HG03469 (cell line): ENCODE data around the gene GADL1.

Source experiments
- ATAC-seq: cut with Tn5 transposase; IDR thresholded peaks from one replicate; pipeline ENCODE4 v1.9.1; 2021; ENCODE audit warnings: mild to moderate bottlenecking, moderate library complexity, moderate number of reproducible peaks; ENCODE audit not compliant: unreplicated experiment

The GADL1 gene

DNA sequence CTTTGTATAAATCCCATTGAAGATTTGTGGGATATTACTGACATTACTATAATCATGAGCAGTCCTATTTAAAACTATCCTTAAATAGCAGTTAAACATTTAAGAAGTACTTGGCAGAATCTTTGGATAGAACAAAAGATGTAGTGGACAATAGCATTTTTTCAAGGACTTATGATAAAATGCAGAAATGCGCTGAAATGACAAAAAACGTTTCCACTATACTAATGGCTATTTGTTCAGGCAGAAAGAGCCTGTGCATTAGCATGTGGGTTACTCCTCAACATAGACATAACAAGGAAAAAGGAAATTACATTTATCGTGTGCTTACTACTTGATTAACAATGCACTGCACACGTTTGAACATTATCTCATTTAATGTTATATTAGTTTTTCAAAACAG lies 80.7 kb downstream of the GADL1 start:
- no peak for ATAC-seq

DNA sequence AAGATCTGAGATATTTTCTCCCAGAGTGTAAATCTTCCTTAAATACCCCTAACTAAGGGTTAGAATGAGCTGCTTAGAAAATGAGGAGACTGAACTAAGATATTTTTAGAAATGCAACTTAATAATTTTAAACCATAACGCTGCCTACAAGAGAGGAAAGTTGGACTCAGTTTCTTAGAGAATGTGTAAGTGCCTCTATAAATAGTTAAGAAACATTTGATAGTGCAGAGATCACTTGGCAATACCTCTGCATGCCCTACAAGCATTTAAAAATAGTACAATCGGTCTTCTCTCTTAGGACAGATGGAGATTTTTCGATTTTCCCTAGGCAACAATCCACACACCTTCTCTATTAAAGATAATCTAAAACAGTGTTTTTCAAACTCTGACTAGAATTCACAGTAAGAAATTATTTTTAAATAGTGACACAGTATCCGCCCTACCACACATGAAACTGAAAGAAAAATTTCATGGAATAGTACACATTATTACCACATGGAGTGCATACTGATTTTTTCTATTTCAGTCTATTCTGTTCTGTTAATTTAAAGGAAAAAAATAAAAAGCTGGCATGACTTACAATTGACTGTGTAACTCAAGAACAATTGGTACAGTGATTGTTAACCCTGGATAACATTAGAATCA lies 83.2 kb downstream of the GADL1 start:
- ATAC-seq, result no peak

DNA sequence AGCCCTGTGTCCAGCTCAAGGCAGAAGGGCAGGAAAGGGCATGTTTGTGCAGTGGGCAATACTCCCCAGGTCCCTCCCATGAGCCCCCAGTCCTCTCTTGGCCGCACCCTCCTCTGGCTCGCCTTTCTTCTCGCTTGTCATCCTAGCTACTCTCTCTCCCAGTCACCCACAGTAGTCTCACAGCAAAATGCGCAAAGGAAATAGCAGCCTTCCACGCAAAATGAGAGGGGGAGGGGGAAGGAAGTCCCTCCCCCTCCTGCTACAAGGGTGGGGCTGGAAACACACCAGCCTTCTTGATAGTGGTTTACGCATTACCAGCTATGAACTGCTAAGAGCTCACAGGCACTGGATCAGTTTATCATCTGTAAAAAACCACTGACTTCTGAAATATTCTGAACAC lies 83.8 kb downstream of the GADL1 start:
- no peak for ATAC-seq

DNA sequence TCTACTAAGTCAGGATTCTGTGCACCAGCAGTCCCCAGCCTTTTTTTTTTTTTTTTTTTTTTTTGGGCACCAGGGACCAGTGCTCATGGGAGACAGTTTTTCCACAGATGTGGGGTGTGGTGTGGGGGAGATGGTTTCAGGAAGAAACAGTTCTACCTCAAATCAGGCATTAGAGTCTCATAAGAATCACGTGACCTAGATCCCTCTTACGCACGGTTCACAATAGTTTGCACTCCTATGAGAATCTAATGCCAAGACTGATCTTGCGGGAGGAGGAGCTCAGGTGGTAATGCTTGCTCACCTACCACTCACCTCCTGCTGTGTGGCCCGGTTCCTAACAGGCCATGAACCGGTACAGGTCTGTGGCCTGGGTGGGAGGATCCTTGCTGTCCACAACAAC lies 88.8 kb downstream of the GADL1 start:
- ATAC-seq, result no peak

DNA sequence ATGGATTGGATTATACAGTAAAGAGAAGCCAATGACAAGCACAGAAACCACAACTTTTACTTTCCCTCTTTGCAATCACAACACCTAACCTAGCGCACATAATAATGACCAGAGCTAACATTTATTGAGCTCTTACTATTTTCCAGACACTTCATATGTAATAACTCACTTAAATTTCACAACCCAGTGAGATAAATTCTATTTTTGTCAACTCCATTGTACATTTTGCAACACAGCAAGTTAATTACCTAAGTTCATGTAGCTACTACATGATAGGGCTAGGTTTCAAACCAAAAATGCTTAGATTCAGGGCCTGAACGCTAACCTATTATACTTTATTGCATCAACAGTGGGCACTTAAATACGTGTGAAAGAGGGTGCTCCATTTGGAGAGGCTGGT lies 89.5 kb downstream of the GADL1 start:
- ATAC-seq, result no peak

DNA sequence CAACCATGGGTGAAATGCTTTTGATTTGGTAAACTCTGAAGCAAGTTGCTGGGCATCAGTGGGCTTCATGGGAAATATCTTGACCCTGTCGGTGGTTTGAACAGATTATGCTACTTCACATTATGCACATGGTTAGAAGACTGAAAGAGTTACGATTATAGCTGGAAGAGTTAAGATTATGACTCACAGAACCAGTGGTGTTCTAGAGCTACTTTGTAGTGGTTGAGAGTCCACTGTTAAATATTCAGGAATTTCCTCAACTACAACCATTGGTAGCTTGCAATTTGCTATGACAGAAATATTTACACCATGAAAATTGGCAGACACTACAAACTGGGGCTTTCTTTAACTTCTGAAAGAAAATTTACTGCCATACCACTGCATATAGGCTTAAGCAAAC lies 99.3 kb downstream of the GADL1 start:
- no peak for ATAC-seq

DNA sequence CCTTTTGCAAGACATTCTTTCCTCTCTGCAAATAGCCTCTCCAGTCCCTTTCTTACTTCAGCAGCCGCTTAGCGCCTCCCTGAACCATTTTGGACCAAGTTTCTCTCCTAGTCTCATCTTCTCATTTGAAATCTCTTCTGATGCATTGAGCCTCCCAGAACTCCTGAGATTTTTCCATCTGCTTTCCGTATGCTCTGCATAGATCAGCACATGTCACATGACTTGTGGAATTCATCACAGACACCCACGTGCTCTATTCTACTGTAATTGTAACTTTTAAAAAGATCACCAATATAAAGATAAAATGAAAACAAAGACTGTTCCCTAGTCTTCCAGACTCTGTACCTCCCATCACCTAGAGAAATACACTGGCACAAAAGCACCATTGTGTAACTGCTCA lies 100.7 kb downstream of the GADL1 start:
- no peak for ATAC-seq

DNA sequence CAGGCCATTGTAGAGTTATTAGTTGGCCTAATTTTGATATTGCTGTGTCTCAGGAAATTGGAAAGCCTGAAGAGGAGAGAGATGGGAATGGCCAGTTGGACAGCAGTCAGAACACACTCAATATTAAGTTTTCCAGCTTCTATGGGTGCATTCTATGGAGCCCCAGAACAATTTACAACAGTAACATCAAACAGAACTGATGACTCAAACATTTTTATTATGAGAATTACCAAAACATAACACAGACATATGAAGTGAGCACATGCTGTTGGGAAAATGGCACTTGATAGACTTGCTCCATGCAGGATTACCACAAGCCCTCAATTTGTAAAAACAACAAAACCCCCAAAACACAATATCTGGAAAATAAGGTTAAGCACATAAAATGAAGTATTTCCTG lies 104.3 kb downstream of the GADL1 start:
- no peak for ATAC-seq

DNA sequence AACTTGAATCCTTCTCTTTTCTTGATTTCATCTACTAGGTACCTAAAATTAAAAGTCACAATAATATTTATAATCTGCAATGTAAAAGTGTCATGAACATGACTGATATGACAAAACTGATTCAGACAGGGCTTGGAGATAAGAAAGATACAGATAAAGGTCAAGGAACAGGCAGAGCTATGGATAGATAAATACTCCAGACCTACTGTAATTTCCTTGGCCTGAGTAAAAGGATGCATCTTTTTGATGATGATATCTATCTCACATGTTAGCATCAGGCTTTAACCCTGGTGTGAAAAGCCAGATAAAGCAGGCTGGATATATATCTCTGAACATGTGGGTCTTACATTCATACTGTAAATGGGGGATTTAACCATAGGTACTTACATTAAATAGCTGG lies 108.1 kb downstream of the GADL1 start:
- no peak for ATAC-seq

DNA sequence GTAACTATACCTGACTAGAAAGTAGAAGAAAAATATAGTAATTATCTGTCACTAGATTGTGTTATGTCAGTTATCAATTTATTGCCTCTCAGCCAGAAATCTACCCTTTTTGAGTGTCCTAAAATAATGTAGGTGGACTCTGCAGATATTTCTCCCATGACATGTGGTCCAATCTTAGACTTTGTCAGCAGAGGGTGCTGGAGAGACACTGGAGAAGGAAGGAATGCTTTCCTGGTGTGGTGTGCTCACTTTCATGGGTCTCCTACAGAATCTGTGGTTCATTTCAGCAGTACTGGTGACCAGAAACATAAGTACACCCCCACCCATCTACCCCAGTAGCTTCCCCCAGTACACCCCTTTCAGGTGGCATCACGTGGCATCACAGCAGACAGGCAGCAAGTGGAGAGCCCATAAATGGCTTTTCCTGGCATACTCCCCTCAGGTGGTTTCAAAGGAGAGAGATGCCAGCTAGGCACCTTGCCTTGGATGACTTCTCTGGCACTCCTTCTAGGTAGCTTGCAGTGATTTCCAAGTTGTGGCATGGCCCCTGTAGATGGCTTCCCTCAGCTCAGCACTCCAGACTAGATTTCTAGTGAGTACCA lies 114.7 kb downstream of the GADL1 start:
- ATAC-seq, result no peak

DNA sequence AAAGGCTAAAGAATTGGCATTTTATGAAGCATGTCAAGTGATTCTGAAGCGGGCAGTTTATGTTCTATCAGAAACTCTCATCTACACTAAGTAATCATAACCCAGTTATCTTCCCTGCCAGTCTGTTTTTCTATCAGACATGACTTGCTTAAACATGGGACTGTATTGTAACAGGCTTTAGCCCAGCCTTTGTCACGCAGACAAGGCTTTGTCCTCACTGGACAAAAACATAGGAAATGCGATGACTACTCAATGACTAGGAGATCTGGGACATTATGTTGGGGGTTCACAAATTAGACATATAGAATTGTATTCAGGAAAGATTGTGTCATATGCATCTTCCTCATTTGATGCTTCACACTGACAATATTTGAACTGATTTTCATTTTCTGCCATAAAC lies 115.5 kb downstream of the GADL1 start:
- ATAC-seq, result no peak

DNA sequence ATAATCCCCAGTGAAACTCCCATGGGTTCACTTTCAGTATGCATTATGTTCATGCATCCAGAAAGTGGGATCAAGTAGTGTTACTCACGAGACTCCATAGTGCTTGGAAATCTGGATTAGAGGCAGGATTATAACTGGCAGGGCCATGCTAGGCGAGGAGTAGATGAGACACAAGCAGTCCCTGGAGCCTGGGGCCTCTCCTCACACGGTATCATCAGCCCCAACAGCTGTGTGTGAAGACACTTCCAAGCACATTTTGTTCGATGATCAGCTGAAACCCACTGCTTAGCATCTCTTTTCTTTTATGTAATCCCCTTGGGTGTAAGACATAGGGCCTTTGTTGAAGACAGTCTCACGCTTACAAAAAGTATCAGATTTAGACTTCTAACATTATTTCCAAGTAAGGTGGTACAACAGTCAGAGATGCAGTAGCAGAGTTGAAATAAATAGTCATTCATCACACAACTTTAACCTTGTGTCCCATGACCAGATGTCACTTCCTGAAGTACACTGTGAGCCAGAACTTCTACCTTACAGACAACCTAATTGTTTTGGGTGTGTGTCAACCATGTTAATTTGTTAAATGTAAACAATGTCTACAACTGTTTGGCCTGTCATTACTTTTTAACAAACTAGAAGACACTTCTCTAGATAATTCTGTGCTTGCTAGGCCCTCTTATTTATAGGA lies 116.9 kb downstream of the GADL1 start:
- ATAC-seq, result no peak

DNA sequence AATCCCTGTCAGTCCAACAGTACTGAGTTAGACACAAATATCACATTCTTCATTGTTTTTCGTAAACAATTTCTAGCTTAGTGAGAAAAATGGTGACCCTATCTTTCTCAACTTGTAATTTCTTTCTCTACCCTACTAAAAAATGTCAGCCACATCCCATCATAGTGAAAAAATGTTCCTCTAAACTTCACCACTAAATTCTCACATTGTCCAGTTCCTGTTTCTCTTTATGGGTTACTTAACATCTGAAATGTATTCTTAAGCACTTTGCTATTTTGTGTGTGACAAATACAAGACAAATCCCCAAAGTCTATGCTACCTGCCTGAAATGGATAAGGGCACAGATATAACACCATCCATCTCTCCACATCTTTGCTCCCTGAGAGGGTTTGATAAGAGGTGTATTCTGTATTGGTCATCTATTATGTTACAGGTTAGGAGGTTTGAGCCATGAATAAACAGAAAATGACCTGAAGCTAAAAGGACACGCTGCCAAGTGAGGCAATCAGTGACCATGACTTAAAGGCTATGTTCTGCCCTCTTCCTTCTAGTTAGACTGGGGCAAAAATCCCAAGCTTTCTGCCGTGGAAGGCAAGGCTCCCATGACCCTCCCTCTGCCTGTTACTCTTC lies 118.2 kb downstream of the GADL1 start:
- no peak for ATAC-seq

DNA sequence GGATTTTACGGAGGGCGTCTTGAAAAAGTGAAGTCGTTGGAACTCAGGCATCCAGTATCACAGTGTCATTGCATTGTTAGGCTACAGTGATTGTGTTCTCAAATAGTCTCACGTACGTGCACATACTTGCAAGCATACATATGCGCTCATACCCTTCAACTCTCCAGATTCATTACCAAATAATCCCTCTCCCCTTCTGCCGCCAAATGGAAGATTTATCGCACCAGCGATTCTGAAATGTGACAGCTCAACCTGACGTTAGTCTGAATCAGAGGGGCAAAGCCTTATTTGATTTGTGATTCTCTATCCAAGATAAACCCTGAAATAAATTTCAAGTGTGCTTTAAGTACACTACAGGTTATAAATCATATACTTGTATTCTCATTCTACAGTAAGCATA lies 119.4 kb downstream of the GADL1 start:
- ATAC-seq, result no peak

DNA sequence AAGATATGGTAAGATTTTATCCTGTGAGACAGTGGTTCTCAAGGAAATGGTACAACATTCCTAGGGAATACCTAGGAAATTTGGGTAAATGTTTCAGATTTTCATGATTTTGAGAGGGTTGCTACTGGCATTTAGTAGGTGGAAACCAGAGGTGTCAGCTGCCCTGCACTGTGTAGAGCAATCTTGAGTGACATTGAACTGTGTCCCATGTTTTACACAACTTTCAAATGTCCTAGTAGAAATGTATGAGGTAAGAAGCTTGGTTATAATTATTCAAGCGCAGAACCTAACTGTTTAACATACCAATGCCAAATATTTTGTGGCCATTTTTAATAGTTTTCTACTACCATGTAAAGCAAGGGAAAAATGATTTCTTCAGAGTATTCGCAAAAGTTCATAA lies 120.4 kb downstream of the GADL1 start:
- no peak for ATAC-seq

DNA sequence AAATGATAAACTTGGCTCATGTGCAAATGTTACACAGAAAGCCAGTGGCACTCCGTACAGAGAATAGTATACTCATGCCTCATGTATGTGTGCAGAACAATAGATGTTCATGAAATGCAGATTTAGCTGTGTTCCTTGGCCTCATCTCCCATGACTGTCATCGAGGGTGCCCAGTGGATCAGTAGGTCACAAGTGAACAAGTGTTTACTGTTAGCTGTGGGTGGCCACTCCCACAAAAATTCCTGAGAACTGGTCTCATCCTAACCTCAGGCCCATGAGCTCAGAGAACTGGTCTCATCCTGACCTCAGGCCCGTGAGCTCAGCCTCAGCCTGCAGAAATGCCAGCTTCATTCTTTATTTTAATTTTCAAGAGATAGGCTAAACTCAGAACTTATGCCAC lies 124.1 kb downstream of the GADL1 start:
- no peak for ATAC-seq

DNA sequence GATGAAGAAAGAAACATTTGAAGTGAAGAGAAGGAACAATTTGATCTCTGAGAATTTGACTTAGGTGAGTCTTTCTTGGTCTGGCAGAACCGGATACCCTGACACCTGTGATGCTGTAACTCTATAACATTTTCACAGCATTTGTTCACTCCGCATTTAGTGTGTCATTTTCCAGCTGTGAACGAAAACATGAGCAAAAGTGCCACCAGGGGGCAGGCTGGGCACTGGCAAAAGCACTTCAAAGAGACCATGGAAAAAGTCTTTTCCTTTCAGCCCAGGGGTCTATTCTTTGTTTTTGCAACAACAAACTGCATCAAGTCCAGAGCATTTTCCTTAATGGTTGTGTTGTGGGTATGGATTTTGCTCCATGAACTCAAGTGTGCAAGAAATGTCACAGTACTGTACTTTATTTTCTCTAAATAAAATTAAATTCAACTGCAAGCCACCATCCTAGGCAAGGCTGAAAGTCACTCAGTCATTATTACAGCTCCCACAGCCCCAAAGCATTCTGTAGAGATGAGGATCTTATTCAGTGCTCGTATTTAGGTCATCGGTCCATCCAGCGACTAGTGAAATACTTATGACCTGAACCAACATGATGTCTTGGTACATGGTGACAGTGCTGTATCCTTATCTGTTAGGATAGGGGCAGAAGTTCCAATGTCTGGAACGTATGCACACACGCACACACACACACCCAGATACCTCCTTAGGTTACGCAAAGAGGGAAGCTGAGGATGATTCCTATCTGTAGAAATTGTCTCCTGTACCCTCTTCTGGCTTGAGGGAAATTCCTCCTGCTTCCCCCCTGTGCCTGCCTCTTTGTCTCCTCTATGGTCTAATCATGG lies 125.5 kb downstream of the GADL1 start:
- no peak for ATAC-seq

DNA sequence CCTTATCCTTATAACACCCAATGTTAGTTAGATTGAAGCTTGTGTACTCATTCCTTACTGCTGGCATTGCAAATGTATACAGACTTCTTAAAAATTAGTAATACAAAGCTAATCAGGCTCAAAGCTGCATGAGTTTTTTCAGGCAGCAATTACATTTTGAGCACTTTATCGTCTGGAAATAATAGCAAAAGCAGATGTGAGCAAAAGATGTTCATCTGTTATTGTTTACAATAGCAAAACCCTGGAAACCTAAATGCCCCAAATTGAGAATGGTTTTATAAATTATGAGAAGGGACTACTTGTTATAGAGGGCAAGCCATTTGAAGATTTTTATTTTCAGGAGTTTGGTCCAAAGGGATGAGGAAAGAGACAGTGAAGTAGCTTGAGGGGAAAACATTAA lies 126.4 kb downstream of the GADL1 start:
- ATAC-seq, result no peak

DNA sequence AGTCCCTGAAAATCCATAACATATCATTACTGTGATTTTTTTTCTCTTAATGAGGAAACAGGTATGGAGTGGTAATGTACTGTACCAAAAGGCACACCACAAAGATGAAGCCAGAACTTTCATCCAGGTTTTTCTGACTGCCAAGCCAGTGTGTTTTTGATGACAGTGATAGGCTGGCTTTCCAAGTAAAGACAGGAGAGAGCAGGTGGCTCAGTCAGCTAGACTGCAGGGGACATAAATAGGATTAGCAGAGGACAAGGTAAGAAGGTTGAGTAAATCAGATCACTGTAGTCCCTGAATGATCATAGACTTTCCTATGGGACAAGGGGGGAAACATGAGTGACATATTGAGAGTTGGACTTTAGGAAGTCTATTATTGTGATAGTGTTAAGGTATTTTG lies 127.9 kb downstream of the GADL1 start:
- ATAC-seq, result no peak

DNA sequence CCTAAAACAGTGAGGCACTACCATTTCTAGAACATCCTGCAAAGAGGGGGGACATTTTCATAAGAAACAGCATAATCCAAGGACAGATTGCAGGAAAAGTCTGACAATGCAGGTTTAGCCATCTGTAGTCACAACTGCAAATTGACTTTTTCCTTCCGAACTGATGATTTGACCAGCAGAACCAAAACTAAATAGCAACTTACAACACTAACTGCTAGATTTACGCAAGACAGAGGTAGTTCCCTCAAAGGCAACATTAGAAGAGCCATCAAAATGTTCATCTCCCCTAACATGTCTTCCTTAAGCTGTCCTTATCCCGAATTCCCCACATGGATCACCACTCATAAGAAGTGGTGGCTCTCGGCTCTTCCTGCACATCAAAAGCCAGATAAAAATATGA lies 129.6 kb downstream of the GADL1 start:
- ATAC-seq, result no peak

DNA sequence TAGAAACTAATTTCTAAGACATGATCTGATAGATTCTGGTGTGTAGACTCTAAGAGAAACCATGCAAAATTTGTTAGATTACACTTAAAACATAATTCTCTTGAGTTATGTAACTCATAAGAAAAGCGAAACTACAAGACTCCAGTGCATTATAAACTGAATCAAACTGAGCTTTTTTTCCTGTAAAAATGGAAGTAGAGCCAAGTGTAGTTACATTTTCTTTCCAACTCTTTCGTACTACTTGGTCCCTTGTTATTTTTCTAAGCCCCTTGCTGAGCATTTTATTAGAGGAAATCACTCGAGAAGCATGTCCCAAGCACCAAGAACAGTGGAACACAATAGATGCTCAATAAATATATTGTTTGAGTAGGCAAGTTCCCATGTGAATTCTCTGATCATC lies 130.2 kb downstream of the GADL1 start:
- ATAC-seq, result no peak
